Esophagus muscularis mucosa (tissue), 4 donors: Measurements from ENCODE around the gene MBD3L3. TPM values are rescaled to one million over a fixed set of nuclear protein-coding genes. Genes with fewer than 3 reads are reported as not detected.
A peak's percentile ranks its signal among the peaks of the same experiment; 100 is the strongest.

Source experiments
- DNase-seq: peaks from one replicate; pipeline ENCODE4 v3.0.0-alpha.2; 2017; ENCODE audit errors: extremely low spot score
- H3K27ac ChIP-seq, 4 donors: fragments of 200-600 bp; sonication (generic); replicated peaks in 1 of 4; 1 replicate in 3 of 4; 2 replicates in 1 of 4; pipeline ENCODE4 v1.5.1; 2016 to 2019; ENCODE audit warnings: mild to moderate bottlenecking in 1 of 4
- H3K27me3 ChIP-seq, 4 donors: fragments of 200-600 bp; sonication (generic); one replicate each; pipeline versions ENCODE4 v1.5.1 to v1.6.0; 2016 to 2019
- H3K36me3 ChIP-seq, 4 donors: fragments of 200-600 bp; sonication (generic); one replicate each; pipeline ENCODE4 v1.5.1; 2016 to 2019
- H3K4me1 ChIP-seq, 4 donors: fragments of 200-600 bp; sonication (generic); one replicate each; pipeline ENCODE4 v1.5.1; 2016 to 2019
- H3K4me3 ChIP-seq, 4 donors: fragments of 200-600 bp; sonication (generic); 1 replicate in 2 of 4; 2 replicates in 2 of 4; pipeline ENCODE4 v1.5.1; 2016 to 2019; ENCODE audit warnings: mild to moderate bottlenecking in 4 of 4, moderate library complexity in 1 of 4
- H3K9me3 ChIP-seq, 4 donors: fragments of 200-600 bp; sonication (generic); 1 replicate in 3 of 4; 2 replicates in 1 of 4; pipeline ENCODE4 v1.5.1; 2016 to 2019
- CTCF ChIP-seq, 3 experiments: fragments of 200-600 bp in 2 of 3; fragments of 450-650 bp in 1 of 3; sonication (generic) in 2 of 3; IDR thresholded peaks; one replicate each; pipeline ENCODE4 v1.5.1; 2017 to 2019; ENCODE audit warnings: antibody characterized with exemption in 3 of 3, mild to moderate bottlenecking in 2 of 3, moderate library complexity in 1 of 3
- EP300 ChIP-seq: sonication (generic); formaldehyde crosslinking; IDR thresholded peaks from one replicate; pipeline ENCODE4 v1.6.1; 2017; ENCODE audit warnings: antibody characterized with exemption
- POLR2A ChIP-seq: fragments of 450-650 bp; IDR thresholded peaks from one replicate; pipeline ENCODE4 v1.6.1; 2017; ENCODE audit warnings: antibody characterized with exemption, moderate library complexity, mild to moderate bottlenecking, low read depth
- POLR2AphosphoS5 ChIP-seq, 2 donors: sonication (generic); formaldehyde crosslinking; IDR thresholded peaks; one replicate each; pipeline ENCODE4 v1.6.1; 2017; ENCODE audit warnings: antibody characterized with exemption in 2 of 2
- WGBS: methylation state at CpG from one replicate; pipeline ENCODE4 v1.1.5; 2018; 5-methylcytosine and 5-hydroxymethylcytosine counted together
- intact Hi-C: fragments of 100-400 bp; cut with DNase I; formaldehyde crosslinking; loops from one replicate; pipeline ENCODE4 v1.15.1; 2023
- total RNA-seq, 4 donors: library from RNA; depleted of rRNA; stranded (reverse); fragments of >200 nt; gene quantifications; one replicate each; pipeline versions ENCODE4 v1.1.0 to v1.2.1, GENCODE V29; 2016

The MBD3L3 gene
- total RNA-seq, 4 donors from 2014 or later: not detected

DNA sequence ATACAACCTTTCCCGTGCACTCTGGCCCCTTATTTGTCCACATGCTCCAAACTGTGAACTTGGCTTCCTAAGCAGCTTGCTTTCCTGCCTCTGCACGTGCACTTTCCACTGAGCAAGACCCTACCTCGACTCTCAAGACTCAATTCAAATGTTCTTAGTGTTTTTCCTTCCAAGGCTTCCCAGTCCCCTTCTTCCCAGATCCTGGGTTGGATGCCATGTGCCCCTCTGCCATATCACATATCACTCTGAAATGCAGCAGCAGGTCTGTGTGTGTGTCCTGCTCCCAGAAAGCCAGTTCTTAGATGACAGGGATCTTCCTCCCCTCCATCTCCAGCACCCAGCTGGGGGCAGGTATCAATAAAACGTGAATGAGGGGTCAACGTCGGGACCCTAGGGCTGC lies 14.1 kb upstream of the MBD3L3 start:
- Histone ChIP-seq H3K27ac (no peak overlapping the region), H3K4me3 (no peak overlapping the region), H3K27me3 (no peaks in the 10 kb centered on the region), H3K4me1 (peaks cover 11 to 22% (median 14%) of the 10 kb centered on the region in 4 donors), H3K9me3 (peaks cover under 1 to 30% (median 16%) of the 10 kb centered on the region in 4 donors), H3K36me3 (peaks cover 65 to 70% (median 68%) of the 10 kb centered on the region in 4 donors)
- DNase-seq: no peak
- TF ChIP-seq POLR2AphosphoS5 (IDR thresholded peaks at IDR 0.05): no peak
- TF ChIP-seq EP300: no peak
- TF ChIP-seq CTCF (IDR thresholded peaks at IDR 0.05): no peak
- no peak for TF ChIP-seq POLR2A
- intact Hi-C loops: no loop called here
- 96% methylated on average over 6 of the region's 6 CpGs for WGBS

DNA sequence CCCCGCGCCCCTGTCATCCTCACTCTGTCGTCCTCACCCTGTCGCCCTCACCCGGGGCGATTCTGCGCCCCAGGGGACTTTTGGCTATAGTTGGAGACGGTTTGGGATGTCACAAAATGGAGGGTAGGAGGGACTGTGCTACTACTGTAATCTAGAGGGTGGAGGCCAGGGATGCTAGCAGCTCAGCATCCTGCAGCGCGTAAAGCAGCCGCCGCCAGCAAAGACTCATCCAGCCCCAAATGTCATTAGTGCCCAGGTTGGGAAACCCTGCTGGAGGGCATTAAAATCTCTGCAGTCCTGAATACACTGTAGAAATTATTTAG lies 11.4 kb upstream of the MBD3L3 start:
- Histone ChIP-seq H3K4me3 (peak overlapping the region; percentile 81 to 96 (median 90)), H3K4me1 (peaks cover 11 to 22% (median 14%) of the 10 kb centered on the region in 4 donors), H3K9me3 (peaks cover 0 to 3% (median under 1%) of the 10 kb centered on the region in 4 donors), H3K36me3 (peaks cover 38 to 43% (median 42%) of the 10 kb centered on the region in 4 donors), H3K27me3 (no peaks in the 10 kb centered on the region), H3K27ac (peak overlapping the region; percentile 80 to 85 (median 82))
- intact Hi-C loops: loop anchor here (10.0 kb wide), 1 partner anchor 325 kb away; no protein-coding TSS in a partner anchor
- DNase-seq: no peak
- no peak for TF ChIP-seq EP300
- no peak for TF ChIP-seq POLR2AphosphoS5 (IDR thresholded peaks at IDR 0.05)
- TF ChIP-seq CTCF (IDR thresholded peaks at IDR 0.05): no peak
- no peak for TF ChIP-seq POLR2A
- WGBS: 4% methylated on average over 5 of the region's 12 CpGs

GRCh38 chr19:7069042-7069903 lies 10.8 kb upstream of the MBD3L3 start, which contains the start of gene ZNF557:
ZNF557 (plus strand) TSS chr19:7069703; CDS start chr19:7075075, 5,372 bp downstream.
- Histone ChIP-seq H3K9me3 (no peaks in the 10 kb centered on the region), H3K4me1 (peaks cover 11 to 22% (median 14%) of the 10 kb centered on the region in 4 donors), H3K36me3 (peaks cover 32 to 38% (median 36%) of the 10 kb centered on the region in 4 donors), H3K4me3 (peak within 1 kb of the TSS; percentile 81 to 96 (median 90)), H3K27me3 (no peaks in the 10 kb centered on the region), H3K27ac (peak within 1 kb of the TSS; percentile 80 to 85 (median 82))
- intact Hi-C loops: loop anchor here (10.0 kb wide), 1 partner anchor 324 kb away; no protein-coding TSS in a partner anchor
- TF ChIP-seq POLR2A (no peak), POLR2AphosphoS5 (IDR thresholded peaks at IDR 0.05) (peak; percentile 78 to 80)
- 6% methylated on average over 10 of the region's 56 CpGs for WGBS
- peak; percentile 99 for DNase-seq

- no peak for DNase-seq
- peaks cover 25 to 31% (median 29%) of the 10 kb centered on the region in 4 donors for H3K36me3 ChIP-seq
- H3K27ac ChIP-seq: peak overlapping the region; percentile 51 to 85 (median 81)
- H3K4me3 ChIP-seq: peak overlapping the region; percentile 81 to 96 (median 90)
- no peaks in the 10 kb centered on the region for H3K9me3 ChIP-seq
- H3K4me1 ChIP-seq: peaks cover 11 to 22% (median 14%) of the 10 kb centered on the region in 4 donors
- TF ChIP-seq POLR2AphosphoS5 (IDR thresholded peaks at IDR 0.05): no peak
- TF ChIP-seq POLR2A: no peak
- no peak for TF ChIP-seq CTCF (IDR thresholded peaks at IDR 0.05)
- no peak for TF ChIP-seq EP300
- intact Hi-C loops: loop anchor here (10.0 kb wide), 1 partner anchor 324 kb away; no protein-coding TSS in a partner anchor
- 88% methylated on average over 6 of the region's 6 CpGs for WGBS
- H3K27me3 ChIP-seq: no peaks in the 10 kb centered on the region
Measured at GRCh38 chr19:7068599-7068998, 10.1 kb upstream of the MBD3L3 start.

- Histone ChIP-seq H3K9me3 (no peaks in the 10 kb centered on the region), H3K27me3 (no peaks in the 10 kb centered on the region)
Measured at GRCh38 chr19:7067716-7068115, 9.2 kb upstream of the MBD3L3 start.

More at GRCh38 chr19:7067716-7068115, 9.2 kb upstream of the MBD3L3 start:
- H3K27ac ChIP-seq: no peak overlapping the region
- intact Hi-C loops: loop anchor here (10.0 kb wide), 1 partner anchor 323 kb away; no protein-coding TSS in a partner anchor
- DNase-seq: no peak
- H3K4me3 ChIP-seq: no peak overlapping the region
- peaks cover 16 to 22% (median 21%) of the 10 kb centered on the region in 4 donors for H3K36me3 ChIP-seq
- WGBS: 83% methylated on average over 2 of the region's 2 CpGs
- no peak for TF ChIP-seq POLR2A
- TF ChIP-seq EP300: no peak
- TF ChIP-seq CTCF (IDR thresholded peaks at IDR 0.05): no peak
- TF ChIP-seq POLR2AphosphoS5 (IDR thresholded peaks at IDR 0.05): no peak
- H3K4me1 ChIP-seq: peaks cover 11 to 22% (median 14%) of the 10 kb centered on the region in 4 donors
